Thyroid gland (tissue), 4 donors: ENCODE results near the gene RGR.

Experiments
- POLR2A ChIP-seq, 2 donors: fragments of 450-650 bp; IDR thresholded peaks; one replicate each; pipeline ENCODE4 v1.6.1; 2017; ENCODE audit warnings: antibody characterized with exemption in 2 of 2, mild to moderate bottlenecking in 2 of 2, moderate library complexity in 1 of 2
- TF ChIP-seq, protein P1 (sequence below), 6 experiments: fragments of 200-600 bp in 3 of 6; fragments of 450-650 bp in 3 of 6; sonication (generic) in 3 of 6; IDR thresholded peaks; one replicate each; pipeline ENCODE4 v1.5.1; 2016 to 2019; ENCODE audit warnings: antibody characterized with exemption in 6 of 6, mild to moderate bottlenecking in 2 of 6, inconsistent platforms in 1 of 6, moderate library complexity in 1 of 6

- TF ChIP-seq, protein P1, sequence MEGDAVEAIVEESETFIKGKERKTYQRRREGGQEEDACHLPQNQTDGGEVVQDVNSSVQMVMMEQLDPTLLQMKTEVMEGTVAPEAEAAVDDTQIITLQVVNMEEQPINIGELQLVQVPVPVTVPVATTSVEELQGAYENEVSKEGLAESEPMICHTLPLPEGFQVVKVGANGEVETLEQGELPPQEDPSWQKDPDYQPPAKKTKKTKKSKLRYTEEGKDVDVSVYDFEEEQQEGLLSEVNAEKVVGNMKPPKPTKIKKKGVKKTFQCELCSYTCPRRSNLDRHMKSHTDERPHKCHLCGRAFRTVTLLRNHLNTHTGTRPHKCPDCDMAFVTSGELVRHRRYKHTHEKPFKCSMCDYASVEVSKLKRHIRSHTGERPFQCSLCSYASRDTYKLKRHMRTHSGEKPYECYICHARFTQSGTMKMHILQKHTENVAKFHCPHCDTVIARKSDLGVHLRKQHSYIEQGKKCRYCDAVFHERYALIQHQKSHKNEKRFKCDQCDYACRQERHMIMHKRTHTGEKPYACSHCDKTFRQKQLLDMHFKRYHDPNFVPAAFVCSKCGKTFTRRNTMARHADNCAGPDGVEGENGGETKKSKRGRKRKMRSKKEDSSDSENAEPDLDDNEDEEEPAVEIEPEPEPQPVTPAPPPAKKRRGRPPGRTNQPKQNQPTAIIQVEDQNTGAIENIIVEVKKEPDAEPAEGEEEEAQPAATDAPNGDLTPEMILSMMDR (IDR thresholded peaks at IDR 0.05): no peak
- TF ChIP-seq POLR2A (IDR thresholded peaks at IDR 0.05): no peak
These were observed 1.1 kb upstream of the RGR start for GRCh38 chr10:84243759-84244158.
